ENCODE data around the gene PVRIG. TPM values are rescaled to one million over a fixed set of nuclear protein-coding genes. Genes with fewer than 3 reads are reported as not detected.
"Not testable (repeated sequence)": the region's sequence is repeated elsewhere in the genome, so short reads cannot be mapped to it uniquely, and the experiment has no call there.

Gene PVRIG
- total RNA-seq, 1 donor from 2014 or later = not detected

- peak; percentile 33 for TF ChIP-seq CTCF (IDR thresholded peaks at IDR 0.05; ENCODE audit: unreplicated experiment)
Measured at GRCh38 chr7:100247152-100247757, 27.5 kb downstream of the PVRIG start.

GRCh38 chr7:100248483-100248882, 28.7 kb downstream of the PVRIG start:
- peaks cover 36% of the 10 kb centered on the region for H3K4me1 Mint-ChIP-seq (ENCODE audit: low read depth)
- no peak for TF ChIP-seq CTCF (IDR thresholded peaks at IDR 0.05; ENCODE audit: unreplicated experiment)
- DNase-seq (ENCODE audit: low spot score, unreplicated experiment) = no peak
- no peak overlapping the region for H3K4me3 Mint-ChIP-seq (ENCODE audit: low read depth)
- no peaks in the 10 kb centered on the region for H3K27me3 Mint-ChIP-seq
- H3K9me3 Mint-ChIP-seq (ENCODE audit: low read depth) = no peaks in the 10 kb centered on the region
- peak overlapping the region; percentile 95 for H3K27ac Mint-ChIP-seq
- peaks cover 2% of the 10 kb centered on the region for H3K36me3 Mint-ChIP-seq (ENCODE audit: insufficient read depth)

More at GRCh38 chr7:100247152-100247757, 27.5 kb downstream of the PVRIG start:
- H3K4me1 Mint-ChIP-seq (ENCODE audit: low read depth) = peaks cover 41% of the 10 kb centered on the region
- peak overlapping the region; percentile 95 for H3K27ac Mint-ChIP-seq
- peaks cover 2% of the 10 kb centered on the region for H3K36me3 Mint-ChIP-seq (ENCODE audit: insufficient read depth)
- no peak for DNase-seq (ENCODE audit: low spot score, unreplicated experiment)
- H3K4me3 Mint-ChIP-seq (ENCODE audit: low read depth) = no peak overlapping the region
- no peaks in the 10 kb centered on the region for H3K9me3 Mint-ChIP-seq (ENCODE audit: low read depth)
- no peaks in the 10 kb centered on the region for H3K27me3 Mint-ChIP-seq

- Mint-ChIP-seq H3K36me3 (ENCODE audit: insufficient read depth) (peaks cover 3% of the 10 kb centered on the region), H3K27me3 (no peaks in the 10 kb centered on the region), H3K27ac (peak overlapping the region; percentile 78), H3K9me3 (ENCODE audit: low read depth) (no peaks in the 10 kb centered on the region), H3K4me1 (ENCODE audit: low read depth) (peaks cover 1% of the 10 kb centered on the region), H3K4me3 (ENCODE audit: low read depth) (no peak overlapping the region)
- no peak for TF ChIP-seq CTCF (IDR thresholded peaks at IDR 0.05; ENCODE audit: unreplicated experiment)
- no peak for DNase-seq (ENCODE audit: low spot score, unreplicated experiment)
Measured at GRCh38 chr7:100257017-100257416, 37.3 kb downstream of the PVRIG start.

- H3K4me1 Mint-ChIP-seq (ENCODE audit: low read depth); H3K9me3 Mint-ChIP-seq (ENCODE audit: low read depth); DNase-seq (ENCODE audit: low spot score, unreplicated experiment); H3K4me3 Mint-ChIP-seq (ENCODE audit: low read depth); H3K27ac Mint-ChIP-seq; H3K27me3 Mint-ChIP-seq: not testable (repeated sequence)
- H3K36me3 Mint-ChIP-seq (ENCODE audit: insufficient read depth) = peaks cover 12% of the 10 kb centered on the region
Measured at GRCh38 chr7:100259984-100260383, 40.2 kb downstream of the PVRIG start.

- H3K27ac Mint-ChIP-seq; DNase-seq (ENCODE audit: low spot score, unreplicated experiment); H3K4me3 Mint-ChIP-seq (ENCODE audit: low read depth); H3K27me3 Mint-ChIP-seq; H3K9me3 Mint-ChIP-seq (ENCODE audit: low read depth): not testable (repeated sequence)
- Mint-ChIP-seq H3K36me3 (ENCODE audit: insufficient read depth) (peaks cover 15% of the 10 kb centered on the region), H3K4me1 (ENCODE audit: low read depth) (peaks cover 21% of the 10 kb centered on the region)
Measured at GRCh38 chr7:100262896-100263295, 43.1 kb downstream of the PVRIG start.

GRCh38 chr7:100264223-100264622, 44.5 kb downstream of the PVRIG start:
- not testable (repeated sequence) for DNase-seq (ENCODE audit: low spot score, unreplicated experiment); H3K27me3 Mint-ChIP-seq; H3K4me3 Mint-ChIP-seq (ENCODE audit: low read depth); H3K27ac Mint-ChIP-seq; H3K9me3 Mint-ChIP-seq (ENCODE audit: low read depth)
- peaks cover 15% of the 10 kb centered on the region for H3K36me3 Mint-ChIP-seq (ENCODE audit: insufficient read depth)
- peaks cover 32% of the 10 kb centered on the region for H3K4me1 Mint-ChIP-seq (ENCODE audit: low read depth)

GRCh38 chr7:100264669-100265165, 45.0 kb downstream of the PVRIG start:
- Mint-ChIP-seq H3K36me3 (ENCODE audit: insufficient read depth) (peaks cover 15% of the 10 kb centered on the region), H3K4me1 (ENCODE audit: low read depth) (peaks cover 36% of the 10 kb centered on the region), H3K27ac (peak overlapping the region; percentile 95)
- not testable (repeated sequence) for H3K4me3 Mint-ChIP-seq (ENCODE audit: low read depth); H3K27me3 Mint-ChIP-seq; DNase-seq (ENCODE audit: low spot score, unreplicated experiment); H3K9me3 Mint-ChIP-seq (ENCODE audit: low read depth)

- peak overlapping the region; percentile 88 for H3K27ac Mint-ChIP-seq
- H3K4me3 Mint-ChIP-seq (ENCODE audit: low read depth); DNase-seq (ENCODE audit: low spot score, unreplicated experiment): not testable (repeated sequence)
Measured at GRCh38 chr7:100265851-100266250, 46.1 kb downstream of the PVRIG start.

More at GRCh38 chr7:100265851-100266250, 46.1 kb downstream of the PVRIG start:
- peaks cover 15% of the 10 kb centered on the region for H3K36me3 Mint-ChIP-seq (ENCODE audit: insufficient read depth)
- peaks cover 41% of the 10 kb centered on the region for H3K4me1 Mint-ChIP-seq (ENCODE audit: low read depth)
- not testable (repeated sequence) for H3K27me3 Mint-ChIP-seq; H3K9me3 Mint-ChIP-seq (ENCODE audit: low read depth)

Measured in progenitor cell of endocrine pancreas (in vitro differentiated cells).